Fibroblast of upper back skin (primary cell): ENCODE results near the gene NME7.
"Not testable (repeated sequence)": the region's sequence is repeated elsewhere in the genome, so short reads cannot be mapped to it uniquely, and the experiment has no call there.

Experiments used
- DNase-seq: peaks from one replicate; pipeline ENCODE4 v3.0.0-alpha.2; 2013

The NME7 gene, protein sequence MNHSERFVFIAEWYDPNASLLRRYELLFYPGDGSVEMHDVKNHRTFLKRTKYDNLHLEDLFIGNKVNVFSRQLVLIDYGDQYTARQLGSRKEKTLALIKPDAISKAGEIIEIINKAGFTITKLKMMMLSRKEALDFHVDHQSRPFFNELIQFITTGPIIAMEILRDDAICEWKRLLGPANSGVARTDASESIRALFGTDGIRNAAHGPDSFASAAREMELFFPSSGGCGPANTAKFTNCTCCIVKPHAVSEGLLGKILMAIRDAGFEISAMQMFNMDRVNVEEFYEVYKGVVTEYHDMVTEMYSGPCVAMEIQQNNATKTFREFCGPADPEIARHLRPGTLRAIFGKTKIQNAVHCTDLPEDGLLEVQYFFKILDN

GRCh38 chr1:169367686-169368405 is at the start of gene NME7, which contains the start of gene BLZF1:
TSS of gene NME7 (minus strand) at chr1:169367797. CDS start at chr1:169367710, 87 bp downstream.
TSS of gene BLZF1 (plus strand) at chr1:169368195. CDS start at chr1:169369523, 1,328 bp downstream.
- peak; percentile 96 for DNase-seq

DNA sequence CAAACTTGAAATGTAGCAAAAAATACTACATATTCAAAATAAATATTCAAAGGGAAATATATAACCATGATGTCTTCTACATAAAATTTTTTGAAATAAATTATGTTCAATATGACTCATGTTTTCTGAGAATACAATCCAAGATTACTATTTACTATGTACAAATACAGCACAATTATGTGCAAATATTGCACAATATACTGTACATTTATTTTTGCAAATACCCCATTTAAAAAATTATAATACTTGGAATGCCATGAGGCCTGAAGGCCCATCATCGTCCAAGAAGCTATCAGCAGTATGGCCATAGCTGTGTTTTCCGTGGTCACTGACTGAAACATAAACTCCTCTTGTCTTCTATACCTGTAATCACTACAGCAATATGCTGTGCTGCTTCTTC is 47.4 kb upstream of the NME7 start:
- no peak for DNase-seq

DNA sequence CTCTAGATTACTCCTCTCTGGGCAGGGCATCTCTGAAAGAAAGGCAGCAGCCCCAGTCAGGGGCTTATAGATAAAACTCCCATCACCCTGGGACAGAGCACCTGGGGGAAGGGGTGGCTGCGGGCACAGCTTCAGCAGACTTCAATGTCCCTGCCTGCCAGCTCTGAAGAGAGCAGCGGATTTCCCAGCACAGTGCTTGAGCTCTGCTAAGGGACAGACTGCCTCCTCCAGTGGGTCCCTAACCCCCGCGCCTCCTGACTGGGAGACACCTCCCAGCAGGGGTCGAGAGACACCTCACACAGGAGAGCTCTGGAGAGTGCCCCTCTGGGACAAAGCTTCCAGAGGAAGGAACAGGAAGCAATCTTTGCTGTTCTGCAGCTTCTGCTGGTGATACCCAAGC is 40.7 kb upstream of the NME7 start:
- DNase-seq: not testable (repeated sequence)

- DNase-seq: not testable (repeated sequence)
These were observed 35.0 kb upstream of the NME7 start for GRCh38 chr1:169402578-169402977.

- peak; percentile 13 for DNase-seq
These were observed 28.4 kb upstream of the NME7 start for GRCh38 chr1:169395955-169396354.

DNA sequence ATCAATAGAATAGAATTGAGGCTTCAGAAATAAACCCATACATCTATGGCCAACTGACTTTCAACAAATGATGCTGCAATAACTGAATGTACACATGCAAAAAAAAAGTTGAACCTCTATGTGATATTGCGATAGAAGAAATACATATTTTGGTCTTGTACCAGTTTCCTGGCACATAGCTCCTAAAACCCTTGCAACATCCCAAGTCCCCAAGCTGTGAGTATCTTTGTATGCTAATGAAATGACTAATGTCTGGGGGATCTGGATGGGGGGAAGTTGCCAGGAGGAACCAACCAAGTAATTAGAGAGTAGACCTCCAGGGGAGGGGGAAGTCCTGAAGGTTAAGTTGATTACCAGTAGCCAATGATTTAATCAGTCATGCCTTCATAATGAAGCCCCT is 24.8 kb upstream of the NME7 start:
- peak; percentile 1 for DNase-seq

DNA sequence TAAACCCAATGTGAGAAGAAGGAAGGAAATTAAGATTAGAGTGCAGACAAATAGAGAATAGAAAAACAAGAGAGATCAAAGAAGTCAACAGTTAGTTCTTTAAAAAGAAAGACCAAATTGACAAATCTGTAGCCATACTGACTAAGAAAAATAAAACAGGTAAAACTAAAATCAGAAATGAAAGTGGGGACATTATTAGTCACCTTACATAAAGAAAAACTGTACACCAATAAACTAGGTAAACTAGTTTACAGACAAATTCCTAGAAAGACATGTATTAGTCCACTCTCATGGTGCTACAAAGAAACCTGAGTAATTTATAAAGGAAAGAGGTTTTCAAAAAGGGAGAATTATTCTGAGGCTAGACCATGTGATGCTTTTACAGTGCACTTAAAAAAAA is 22.7 kb upstream of the NME7 start:
- no peak for DNase-seq

- DNase-seq: no peak
These were observed 19.8 kb upstream of the NME7 start for GRCh38 chr1:169387399-169387798.

DNA sequence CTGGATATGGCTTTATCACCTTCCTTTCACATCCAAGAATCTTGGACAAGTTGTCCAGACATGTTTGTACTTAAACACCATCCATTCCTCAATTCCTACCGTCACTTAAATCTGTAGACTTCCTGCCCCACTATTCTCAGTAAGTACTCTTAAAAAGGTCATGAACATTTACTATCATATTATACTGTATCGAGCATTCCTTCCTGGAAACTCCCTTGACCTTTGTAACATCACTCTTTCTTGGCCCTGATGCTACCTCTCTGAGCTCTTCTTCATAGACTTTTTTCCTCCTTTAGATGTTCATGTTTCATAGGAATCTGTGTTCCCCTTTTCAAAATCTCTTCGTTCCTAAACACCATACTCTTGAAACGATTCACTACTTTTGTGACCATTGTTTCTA is 15.9 kb upstream of the NME7 start:
- no peak for DNase-seq

DNA sequence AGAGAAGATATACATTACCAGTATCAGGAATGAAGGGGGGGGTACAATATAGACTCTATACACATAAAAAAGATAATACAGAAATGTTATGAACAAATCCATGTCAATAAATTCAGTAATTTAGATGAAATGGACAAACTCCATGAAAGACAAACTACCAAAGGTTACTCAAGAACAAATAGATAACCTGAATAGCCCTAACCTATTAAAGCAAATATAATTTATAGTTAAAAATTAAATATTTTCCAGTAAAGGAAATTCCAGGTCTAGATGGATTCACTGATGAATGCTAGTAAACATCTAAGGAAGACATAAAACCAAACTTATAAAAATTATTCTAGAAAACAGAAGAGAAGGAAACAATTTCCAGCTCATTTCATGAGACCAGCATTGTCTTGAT is 13.6 kb upstream of the NME7 start:
- no peak for DNase-seq

DNA sequence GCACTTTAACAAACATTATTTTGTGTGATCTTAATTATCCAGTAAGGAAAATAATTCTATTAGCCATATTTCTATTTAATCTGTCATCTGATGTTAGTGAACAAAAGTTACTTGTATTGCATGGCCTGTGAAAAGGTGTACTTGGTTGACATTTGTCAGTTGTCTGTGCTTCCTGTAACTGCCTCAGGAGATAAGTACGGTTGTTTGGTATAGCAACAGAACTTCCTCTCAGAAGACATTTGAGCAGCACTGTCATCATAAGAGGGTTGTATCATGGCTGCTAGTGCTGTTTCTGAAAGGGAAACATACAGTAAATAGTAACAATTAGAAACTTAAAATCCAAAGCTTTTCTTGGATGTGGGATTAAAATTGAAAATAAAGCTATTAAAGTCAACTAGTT is 3.8 kb upstream of the NME7 start:
- no peak for DNase-seq

- DNase-seq: no peak
These were observed 791 bp upstream of the NME7 start for GRCh38 chr1:169368406-169368769.

DNA sequence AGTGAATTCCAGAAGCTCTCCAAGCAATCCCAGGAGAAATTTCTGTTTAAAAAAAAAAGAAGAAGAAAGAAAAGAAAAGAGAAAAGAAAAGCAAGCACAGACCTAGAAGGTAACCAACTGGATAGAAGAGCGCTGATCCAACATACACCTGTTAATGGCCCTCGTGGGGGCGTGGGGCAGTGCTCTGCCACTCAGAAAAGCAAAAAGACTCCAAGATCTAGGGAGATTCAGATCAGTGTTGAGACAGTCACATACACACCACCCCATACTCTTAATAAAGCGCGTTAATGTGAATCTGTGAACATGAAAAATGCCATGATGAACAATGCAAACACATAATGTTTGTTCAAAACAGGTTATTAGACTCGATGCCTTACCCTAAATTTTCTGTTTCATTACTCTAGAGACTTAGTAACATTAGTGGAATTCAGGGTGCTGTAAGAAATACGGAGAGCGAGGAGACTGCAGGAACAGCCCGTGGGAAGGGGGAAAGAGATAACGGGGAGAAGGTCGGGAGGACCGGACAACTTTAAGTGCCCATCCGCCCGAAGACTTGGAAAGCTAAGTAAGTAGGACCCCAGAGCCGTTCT is 406 bp downstream of the NME7 start:
- DNase-seq: no peak

- DNase-seq: no peak
These were observed 2.6 kb downstream of the NME7 start for GRCh38 chr1:169364948-169365347.

DNA sequence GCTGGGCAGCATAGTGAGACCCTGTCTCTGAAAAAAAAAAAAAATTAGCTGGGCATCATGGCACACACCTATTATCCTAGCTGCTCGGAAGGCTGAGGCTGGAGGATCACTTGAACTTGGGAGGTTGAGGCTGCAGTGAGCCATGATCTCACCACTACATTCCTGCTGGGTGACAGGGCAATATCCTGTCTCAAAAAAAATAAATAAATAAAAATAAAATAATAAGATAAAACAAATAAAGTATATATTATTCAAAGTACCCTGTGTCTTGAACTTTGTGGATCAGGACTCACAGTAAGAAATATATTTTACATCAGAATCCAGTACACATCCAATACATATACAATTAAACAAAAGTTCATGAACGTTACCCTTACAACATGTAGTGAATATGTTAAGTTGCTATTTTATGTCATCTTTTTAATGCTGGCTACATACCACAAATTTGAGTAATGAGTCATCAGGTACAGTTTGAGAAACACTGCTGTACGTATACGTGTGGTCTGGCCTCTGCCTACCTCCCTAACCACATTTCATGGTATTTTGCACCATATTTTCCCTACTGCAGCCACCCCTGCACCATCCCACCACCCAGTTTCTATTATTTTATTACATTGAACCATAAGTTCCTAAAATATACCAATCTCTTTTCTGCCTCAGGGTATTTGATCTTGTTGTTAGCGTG is 4.4 kb downstream of the NME7 start:
- DNase-seq: peak; percentile 95

- DNase-seq: peak; percentile 56
These were observed 6.3 kb downstream of the NME7 start for GRCh38 chr1:169361281-169361680.

- DNase-seq: no peak
These were observed 7.2 kb downstream of the NME7 start for GRCh38 chr1:169360415-169360814.

- DNase-seq: peak; percentile 61
These were observed 19.1 kb downstream of the NME7 start for GRCh38 chr1:169348383-169349036.

- no peak for DNase-seq
These were observed 19.8 kb downstream of the NME7 start for GRCh38 chr1:169347688-169348382.

GRCh38 chr1:169346036-169346589 is 21.5 kb downstream of the NME7 start:
- DNase-seq: no peak

- DNase-seq: no peak
These were observed 22.1 kb downstream of the NME7 start for GRCh38 chr1:169345511-169345910.

DNA sequence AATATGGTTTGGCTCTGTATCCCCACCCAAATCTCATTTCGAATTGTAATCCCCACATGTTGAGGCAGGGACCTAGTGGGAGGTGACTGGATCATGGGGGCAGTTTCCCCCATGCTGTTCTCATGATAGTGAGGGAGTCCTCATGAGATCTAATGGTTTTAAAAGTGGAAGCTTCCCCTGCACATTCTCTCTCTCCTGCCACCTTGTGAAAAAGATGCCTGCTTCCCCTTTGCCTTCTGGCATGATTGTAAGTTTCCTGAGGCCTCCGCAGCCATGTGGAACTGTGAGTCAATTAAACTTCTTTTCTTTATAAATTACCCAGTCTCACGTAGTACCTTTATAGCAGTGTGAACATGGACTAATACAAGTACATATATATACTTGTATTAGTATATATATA is 25.5 kb downstream of the NME7 start:
- not testable (repeated sequence) for DNase-seq
